SK-N-SH (cell line): ENCODE data around the gene MARCHF10. TPM values are rescaled to one million over a fixed set of nuclear protein-coding genes. Genes with fewer than 3 reads are reported as not detected.

ENCODE experiments used
- CTCF ChIA-PET: fragments of 300-600, 350-600 bp; formaldehyde crosslinking; extraction: SDS; loops from one replicate; lab custom pipeline; 2021; lab: Yijun Ruan, JAX
- POLR2A ChIA-PET: fragments of 350-600 bp; sonication (Branson Sonifier 250); formaldehyde crosslinking; extraction: SDS; loops from one replicate; lab custom pipeline; 2020; ENCODE audit warnings: antibody characterized with exemption, inconsistent platforms; lab: Yijun Ruan, JAX
- DNase-seq: peaks from one replicate; pipeline ENCODE4 v3.0.0; 2012
- H2AFZ ChIP-seq: fragments of 200-600 bp; sonication (generic); 2 replicates; pipeline ENCODE4 v1.8.1; 2016; ENCODE audit warnings: antibody characterized with exemption, mild to moderate bottlenecking, low read depth
- H3F3A ChIP-seq: fragments of 200-600 bp; sonication (generic); replicated peaks from 2 replicates; pipeline ENCODE3; 2016; ENCODE audit warnings: antibody characterized with exemption, mild to moderate bottlenecking; ENCODE audit not compliant: insufficient read depth
- H3K27ac ChIP-seq, 2 experiments: fragments of 200-500 bp in 1 of 2; fragments of 200-600 bp in 1 of 2; sonication (Bioruptor generic) in 1 of 2; sonication (generic), shearing (Covaris generic) in 1 of 2; 2 replicates each; pipeline versions ENCODE4 v1.5.1 to v1.6.1; 2014 to 2016; ENCODE audit warnings: low read depth in 2 of 2, inconsistent platforms in 1 of 2, low read length in 1 of 2, mild to moderate bottlenecking in 1 of 2, mixed read lengths in 1 of 2
- H3K27me3 ChIP-seq: fragments of 200-600 bp; sonication (generic), shearing (Covaris generic); 2 replicates; pipeline ENCODE4 v1.6.1; 2016; ENCODE audit warnings: mixed run types; ENCODE audit not compliant: insufficient read depth
- H3K36me3 ChIP-seq, 2 experiments: fragments of 200-500 bp in 1 of 2; fragments of 200-600 bp in 1 of 2; sonication (Bioruptor generic) in 1 of 2; sonication (generic) in 1 of 2; replicated peaks in 1 of 2; 2 replicates each; pipeline versions ENCODE3 to v1.5.1; 2014 to 2016; ENCODE audit warnings: low read length in 1 of 2, mild to moderate bottlenecking in 1 of 2; ENCODE audit not compliant: insufficient read depth in 2 of 2, control insufficient read depth in 1 of 2
- H3K4me1 ChIP-seq, 2 experiments: fragments of 200-500 bp in 1 of 2; fragments of 200-600 bp in 1 of 2; sonication (Bioruptor generic) in 1 of 2; sonication (generic), shearing (Covaris generic) in 1 of 2; 2 replicates each; pipeline versions ENCODE4 v1.5.1 to v1.6.1; 2014 to 2016; ENCODE audit warnings: low read depth in 1 of 2, low read length in 1 of 2, mixed run types in 1 of 2; ENCODE audit not compliant: insufficient read depth in 2 of 2, control insufficient read depth in 1 of 2
- H3K4me2 ChIP-seq: fragments of 200-600 bp; sonication (generic), shearing (Covaris generic); 2 replicates; pipeline ENCODE4 v1.6.1; 2017; ENCODE audit warnings: mixed run types
- H3K4me3 ChIP-seq, 2 experiments: fragments of 200-500 bp in 1 of 2; fragments of 200-600 bp in 1 of 2; sonication (Bioruptor generic) in 1 of 2; sonication (generic), shearing (Covaris generic) in 1 of 2; 2 replicates each; pipeline versions ENCODE4 v1.5.1 to v1.8.1; 2014 to 2016; ENCODE audit warnings: low read depth in 2 of 2, inconsistent platforms in 1 of 2, low read length in 1 of 2, mild to moderate bottlenecking in 1 of 2, mixed read lengths in 1 of 2, moderate library complexity in 1 of 2
- H3K79me2 ChIP-seq: fragments of 200-600 bp; sonication (generic); 2 replicates; pipeline ENCODE4 v1.8.1; 2017; ENCODE audit warnings: mild to moderate bottlenecking; ENCODE audit not compliant: insufficient read depth
- H3K9ac ChIP-seq: fragments of 200-600 bp; sonication (generic); 2 replicates; pipeline ENCODE4 v1.6.1; 2017; ENCODE audit warnings: mixed run types
- H3K9me2 ChIP-seq: fragments of 200-600 bp; sonication (generic); 2 replicates; pipeline ENCODE4 v1.6.1; 2017; ENCODE audit warnings: mixed run types
- H3K9me3 ChIP-seq: fragments of 200-600 bp; sonication (generic); 2 replicates; pipeline ENCODE4 v1.6.1; 2017; ENCODE audit warnings: mixed run types, mild to moderate bottlenecking, moderate library complexity
- H4K20me1 ChIP-seq: fragments of 200-600 bp; sonication (generic); 2 replicates; pipeline ENCODE4 v1.6.1; 2017; ENCODE audit warnings: mild to moderate bottlenecking, mixed run types; ENCODE audit not compliant: insufficient read depth
- CHD2 ChIP-seq: fragments of 150-350 bp; IDR thresholded peaks from 2 replicates; pipeline ENCODE4 v1.6.1; 2018; ENCODE audit warnings: low read length; ENCODE audit not compliant: partially characterized antibody
- EP300 ChIP-seq, 2 experiments: IDR thresholded peaks; 2 replicates each; pipeline versions ENCODE4 v1.4.0 to v1.6.1; 2012; ENCODE audit warnings: borderline replicate concordance in 1 of 2, low read depth in 1 of 2, low read length in 1 of 2
- EZH2phosphoT487 ChIP-seq: fragments of 200-600 bp; sonication (generic); IDR thresholded peaks from 2 replicates; pipeline ENCODE4 v1.6.1; 2017; ENCODE audit warnings: low read depth, mixed run types, mild to moderate bottlenecking, antibody characterized with exemption, moderate library complexity, borderline replicate concordance
- FOSL2 ChIP-seq: IDR thresholded peaks from 2 replicates; pipeline ENCODE4 v1.4.0; 2012; ENCODE audit warnings: low read depth, mild to moderate bottlenecking, moderate library complexity, borderline replicate concordance
- FOXM1 ChIP-seq: IDR thresholded peaks from 2 replicates; pipeline ENCODE4 v1.4.0; 2012; ENCODE audit warnings: low read depth, mild to moderate bottlenecking
- GATA2 ChIP-seq: sonication (generic); formaldehyde crosslinking; IDR thresholded peaks from 2 replicates; pipeline ENCODE4 v1.5.0; 2020; ENCODE audit warnings: mild to moderate bottlenecking, missing genetic modification reagents
- JUND ChIP-seq: IDR thresholded peaks from 2 replicates; pipeline ENCODE4 v1.4.0; 2012
- MAX ChIP-seq: IDR thresholded peaks from 2 replicates; pipeline ENCODE4 v1.4.0; 2012; ENCODE audit warnings: low read depth
- MEF2A ChIP-seq: IDR thresholded peaks from 2 replicates; pipeline ENCODE4 v1.4.0; 2012; ENCODE audit warnings: low read depth, borderline replicate concordance
- NFIC ChIP-seq: IDR thresholded peaks from 2 replicates; pipeline ENCODE4 v1.4.0; 2012; ENCODE audit warnings: borderline replicate concordance
- NRF1 ChIP-seq: IDR thresholded peaks from 2 replicates; pipeline ENCODE4 v1.6.1; 2012; ENCODE audit warnings: low read depth, mild to moderate bottlenecking, low read length
- PBX3 ChIP-seq: IDR thresholded peaks from 2 replicates; pipeline ENCODE4; 2012
- POLR2AphosphoS5 ChIP-seq: IDR thresholded peaks from 2 replicates; pipeline ENCODE4 v1.6.1; 2012; ENCODE audit warnings: low read depth, low read length
- RCOR1 ChIP-seq: fragments of 150-350 bp; IDR thresholded peaks from 2 replicates; pipeline ENCODE4 v1.6.1; 2017; ENCODE audit warnings: antibody characterized with exemption, low read length
- RFX5 ChIP-seq: IDR thresholded peaks from 2 replicates; pipeline ENCODE4 v1.6.1; 2012; ENCODE audit warnings: mild to moderate bottlenecking, improper control_type of control experiment, low read length
- RXRA ChIP-seq: IDR thresholded peaks from 2 replicates; pipeline ENCODE4 v1.4.0; 2012; ENCODE audit warnings: low read depth, mild to moderate bottlenecking, borderline replicate concordance
- SMC3 ChIP-seq: IDR thresholded peaks from 2 replicates; pipeline ENCODE4 v1.6.1; 2012; ENCODE audit warnings: low read depth, low read length, improper control_type of control experiment
- TAF1 ChIP-seq: IDR thresholded peaks from 2 replicates; pipeline ENCODE4 v1.6.1; 2012; ENCODE audit warnings: low read depth, mild to moderate bottlenecking, low read length, moderate library complexity, borderline replicate concordance
- TCF12 ChIP-seq: IDR thresholded peaks from 2 replicates; pipeline ENCODE4 v1.4.0; 2012
- TEAD4 ChIP-seq: IDR thresholded peaks from 2 replicates; pipeline ENCODE4 v1.4.0; 2012; ENCODE audit warnings: mild to moderate bottlenecking, borderline replicate concordance; ENCODE audit not compliant: insufficient read depth
- USF1 ChIP-seq: IDR thresholded peaks from 2 replicates; pipeline ENCODE4 v1.4.0; 2012; ENCODE audit warnings: low read depth, borderline replicate concordance
- WGBS: methylation state at CpG from one replicate; pipeline ENCODE4 v1.1.6; 2017; ENCODE audit warnings: low lambda C conversion rate; 5-methylcytosine and 5-hydroxymethylcytosine counted together
- polyA plus RNA-seq, 3 experiments: library from polyadenylated mRNA; depleted of rRNA; stranded (reverse); fragments of >200 nt; gene quantifications; 2 replicates each; pipeline ENCODE4 v1.2.3, GENCODE V29; 2012

MARCHF10 gene
- polyA plus RNA-seq, 1 of the 3 experiments (the other 2 are of a cell fraction): 0.16 TPM

- CTCF ChIA-PET: interaction anchor here (0.7 to 6.3 kb wide), 24 partner anchors 9 to 722 kb away, joined by 3 to 61 read pairs (median 3); partner anchors contain the start of gene TANC2
- no peaks in the 10 kb centered on the region for H3K27me3 ChIP-seq
- TF ChIP-seq RCOR1 (no peak), RXRA (peak; percentile 98), TCF12 (peak; percentile 88), FOSL2 (peak; percentile 96), RFX5 (no peak), PBX3 (peak; percentile 55; the same call in 1 of the 2 replicates), NFIC (peak; percentile 92), JUND (peak; percentile 90; the same call in 1 of the 2 replicates), POLR2AphosphoS5 (peak; percentile 43; the same call in 1 of the 2 replicates), EP300 (IDR thresholded peaks at IDR 0.05; ENCODE audit: borderline replicate concordance in 1 of 2, low read depth in 1 of 2, low read length in 1 of 2) (peak in 1 of 2 experiments; percentile 64; a peak in 1 of 4 replicates), TAF1 (no peak; the same call in 1 of the 2 replicates), TEAD4 (peak; percentile 65; the same call in 1 of the 2 replicates), MAX (0 out of 2 replicates have a peak, but pooled peaks have one; percentile 54), MEF2A (no peak), NRF1 (no peak)
- no peaks in the 10 kb centered on the region for H4K20me1 ChIP-seq
- no peaks in the 10 kb centered on the region for H3K36me3 ChIP-seq
- H3K9ac ChIP-seq: peak overlapping the region; percentile 95
- H3K9me2 ChIP-seq: no peaks in the 10 kb centered on the region
- WGBS: 13% methylated on average over 11 of the region's 16 CpGs
- no peak for DNase-seq
- H3K9me3 ChIP-seq: no peaks in the 10 kb centered on the region
- peaks cover 10% of the 10 kb centered on the region; the same call in 1 of the 2 replicates for H3K79me2 ChIP-seq
- H3K4me1 ChIP-seq: peaks cover 15 to 29% of the 10 kb centered on the region in 2 experiments; a peak in 3 of 4 replicates
- POLR2A ChIA-PET: no interaction called here
- peak overlapping the region; percentile 93 for H3K4me2 ChIP-seq
- H3K4me3 ChIP-seq: peak overlapping the region; percentile 67 to 73
- H3F3A ChIP-seq: peaks cover 14% of the 10 kb centered on the region
- H2AFZ ChIP-seq: peak overlapping the region; percentile 79; the same call in 1 of the 2 replicates
- H3K27ac ChIP-seq: peak overlapping the region in 1 of 2 experiments; percentile 65; a peak in 3 of 4 replicates
Observed at GRCh38 chr17:62703261-62703775, 104.8 kb downstream of the MARCHF10 start.

GRCh38 chr17:62702746-62703260 is 105.3 kb downstream of the MARCHF10 start:
- H3K4me3 ChIP-seq: no peak overlapping the region
- TF ChIP-seq GATA2 (CRISPR knock-in tag): no peak
- no peak for TF ChIP-seq TEAD4
- TF ChIP-seq EZH2phosphoT487: no peak
- no peak for TF ChIP-seq POLR2AphosphoS5
- no peak for TF ChIP-seq NRF1
- TF ChIP-seq CHD2: no peak
- TF ChIP-seq USF1: no peak
- no peak for TF ChIP-seq SMC3
- no peak for TF ChIP-seq FOXM1
- TF ChIP-seq EP300 (IDR thresholded peaks at IDR 0.05; ENCODE audit: borderline replicate concordance in 1 of 2, low read depth in 1 of 2, low read length in 1 of 2): no peak
- no peak for TF ChIP-seq RXRA
- TF ChIP-seq, all 33 proteins: peak for 0
- no peak overlapping the region for H2AFZ ChIP-seq
- no peaks in the 10 kb centered on the region for H4K20me1 ChIP-seq
- no peaks in the 10 kb centered on the region for H3K9me3 ChIP-seq
- peaks cover 10% of the 10 kb centered on the region; the same call in 1 of the 2 replicates for H3K79me2 ChIP-seq
- H3K27me3 ChIP-seq: no peaks in the 10 kb centered on the region
- ChIA-PET POLR2A (no interaction called here), CTCF (interaction anchor here (0.7 to 6.3 kb wide), 24 partner anchors 9 to 723 kb away, joined by 3 to 61 read pairs (median 3); partner anchors contain the start of gene TANC2)
- no peak for DNase-seq
- H3K4me2 ChIP-seq: peak overlapping the region; percentile 93
- H3K4me1 ChIP-seq: peaks cover 15 to 29% of the 10 kb centered on the region in 2 experiments; a peak in 3 of 4 replicates
- H3K9me2 ChIP-seq: no peaks in the 10 kb centered on the region
- H3K27ac ChIP-seq: no peak overlapping the region; a peak in 1 of 4 replicates
- 78% methylated on average over 6 of the region's 6 CpGs for WGBS
- no peak overlapping the region for H3K9ac ChIP-seq
- H3F3A ChIP-seq: peaks cover 20% of the 10 kb centered on the region
- H3K36me3 ChIP-seq: no peaks in the 10 kb centered on the region
